AG08396 (cell line): ENCODE data around the gene IAPP.
"Not testable (repeated sequence)": the region's sequence is repeated elsewhere in the genome, so short reads cannot be mapped to it uniquely, and the experiment has no call there.

Source experiments
- DNase-seq: peaks from one replicate; pipeline ENCODE4 v3.0.0; 2012; ENCODE audit warnings: low spot score, mixed read lengths

The IAPP gene

DNA sequence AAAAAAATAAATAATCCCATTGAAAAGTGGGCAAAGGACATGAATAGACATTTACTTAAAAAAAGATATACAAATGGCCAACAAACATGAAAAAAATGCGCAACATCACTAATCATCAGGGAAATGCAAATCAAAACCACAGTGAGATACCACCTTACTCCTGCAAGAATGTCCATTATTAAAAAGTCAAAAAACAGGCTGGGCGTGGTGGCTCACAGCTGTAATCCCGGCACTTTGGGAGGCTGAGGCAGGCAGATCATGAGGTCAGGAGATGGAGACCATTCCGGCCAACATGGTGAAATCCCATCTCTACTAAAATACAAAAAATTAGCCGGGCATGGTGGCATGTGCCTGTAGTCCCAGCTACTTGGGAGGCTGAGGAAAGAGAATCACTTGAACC is 8.6 kb downstream of the IAPP start:
- not testable (repeated sequence) for DNase-seq

DNA sequence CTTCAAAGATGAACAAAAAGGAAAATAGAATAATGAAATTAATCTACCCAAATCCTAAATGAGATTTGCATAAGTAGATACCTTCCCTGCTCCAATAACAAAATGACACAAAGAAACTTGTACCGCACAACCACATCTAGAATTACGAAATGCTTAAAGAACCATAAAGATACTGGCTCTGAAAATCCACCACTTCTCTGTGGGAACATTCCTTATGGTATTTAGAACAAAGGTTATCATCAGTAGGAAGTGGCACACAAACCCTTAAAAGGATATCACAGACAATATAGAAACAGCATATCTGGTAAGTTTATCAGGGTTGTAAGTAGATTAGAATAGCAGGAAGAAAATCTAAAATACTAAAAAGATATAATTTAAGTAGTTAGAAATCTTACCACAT is 11.6 kb downstream of the IAPP start:
- no peak for DNase-seq

DNA sequence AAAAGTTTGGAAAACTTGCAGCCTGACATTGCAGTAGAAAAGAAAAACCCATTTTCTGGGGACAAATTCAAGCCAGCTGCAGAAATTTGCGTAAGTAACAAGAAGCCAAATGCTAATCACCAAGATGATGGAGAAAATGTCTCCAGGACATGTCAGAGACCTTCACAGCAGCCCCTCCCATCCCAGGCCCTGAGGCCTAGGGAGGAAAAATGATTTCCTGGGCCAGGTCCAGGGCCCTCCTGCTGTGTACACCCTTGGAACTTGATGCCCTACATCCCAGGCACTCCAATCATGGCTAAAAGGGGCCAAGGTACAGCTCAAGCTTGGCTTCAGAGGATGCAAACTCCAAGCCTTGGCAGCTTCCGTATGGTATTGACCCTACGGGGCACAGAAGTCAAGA is 14.5 kb downstream of the IAPP start:
- DNase-seq = no peak

DNA sequence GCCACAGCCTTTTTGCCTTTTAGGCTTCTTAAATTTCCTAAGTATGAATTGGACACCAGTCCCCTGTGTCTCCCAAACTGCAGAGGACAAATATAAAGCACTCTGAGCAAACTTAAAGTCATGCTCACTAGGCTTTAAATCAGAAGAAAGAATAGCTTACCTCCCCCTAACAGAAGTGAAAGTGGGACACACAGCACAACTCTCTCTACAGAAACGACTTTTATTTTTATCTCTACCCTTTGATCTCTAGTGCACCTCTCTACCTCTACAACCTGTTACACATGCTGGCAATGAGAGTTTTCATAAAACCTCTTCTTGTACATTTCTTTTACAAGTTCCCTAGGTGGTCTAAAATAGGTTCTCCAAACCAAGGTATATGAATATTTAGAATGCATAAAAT is 19.7 kb downstream of the IAPP start:
- DNase-seq = no peak

DNA sequence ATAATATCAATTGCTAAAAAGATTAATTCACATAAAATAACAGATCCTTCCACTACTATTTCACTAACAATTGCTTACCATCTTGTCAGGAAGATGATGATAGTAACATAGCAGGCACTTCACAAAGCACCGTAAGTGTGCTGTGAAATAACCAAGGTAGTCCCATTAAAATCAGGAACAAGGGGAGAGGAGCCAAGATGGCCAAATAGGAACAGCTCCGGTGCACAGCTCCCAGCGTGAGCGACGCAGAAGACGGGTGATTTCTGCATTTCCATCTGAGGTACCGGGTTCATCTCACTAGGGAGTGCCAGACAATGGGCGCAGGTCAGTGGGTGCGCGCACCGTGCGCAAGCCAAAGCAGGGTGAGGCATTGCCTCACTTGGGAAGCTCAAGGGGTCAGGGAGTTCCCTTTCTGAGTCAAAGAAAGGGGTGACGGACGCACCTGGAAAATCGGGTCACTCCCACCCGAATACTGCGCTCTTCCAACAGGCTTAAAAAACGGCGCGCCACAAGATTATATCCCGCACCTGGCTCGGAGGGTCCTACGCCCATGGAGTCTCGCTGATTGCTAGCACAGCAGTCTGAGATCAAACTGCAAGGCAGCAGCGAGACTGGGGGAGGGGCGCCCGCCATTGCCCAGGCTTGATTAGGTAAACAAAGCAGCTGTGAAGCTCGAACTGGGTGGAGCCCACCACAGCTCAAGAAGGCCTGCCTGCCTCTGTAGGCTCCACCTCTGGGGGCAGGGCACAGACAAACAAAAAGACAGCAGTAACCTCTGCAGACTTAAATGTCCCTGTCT is 22.3 kb downstream of the IAPP start:
- DNase-seq = not testable (repeated sequence)

DNA sequence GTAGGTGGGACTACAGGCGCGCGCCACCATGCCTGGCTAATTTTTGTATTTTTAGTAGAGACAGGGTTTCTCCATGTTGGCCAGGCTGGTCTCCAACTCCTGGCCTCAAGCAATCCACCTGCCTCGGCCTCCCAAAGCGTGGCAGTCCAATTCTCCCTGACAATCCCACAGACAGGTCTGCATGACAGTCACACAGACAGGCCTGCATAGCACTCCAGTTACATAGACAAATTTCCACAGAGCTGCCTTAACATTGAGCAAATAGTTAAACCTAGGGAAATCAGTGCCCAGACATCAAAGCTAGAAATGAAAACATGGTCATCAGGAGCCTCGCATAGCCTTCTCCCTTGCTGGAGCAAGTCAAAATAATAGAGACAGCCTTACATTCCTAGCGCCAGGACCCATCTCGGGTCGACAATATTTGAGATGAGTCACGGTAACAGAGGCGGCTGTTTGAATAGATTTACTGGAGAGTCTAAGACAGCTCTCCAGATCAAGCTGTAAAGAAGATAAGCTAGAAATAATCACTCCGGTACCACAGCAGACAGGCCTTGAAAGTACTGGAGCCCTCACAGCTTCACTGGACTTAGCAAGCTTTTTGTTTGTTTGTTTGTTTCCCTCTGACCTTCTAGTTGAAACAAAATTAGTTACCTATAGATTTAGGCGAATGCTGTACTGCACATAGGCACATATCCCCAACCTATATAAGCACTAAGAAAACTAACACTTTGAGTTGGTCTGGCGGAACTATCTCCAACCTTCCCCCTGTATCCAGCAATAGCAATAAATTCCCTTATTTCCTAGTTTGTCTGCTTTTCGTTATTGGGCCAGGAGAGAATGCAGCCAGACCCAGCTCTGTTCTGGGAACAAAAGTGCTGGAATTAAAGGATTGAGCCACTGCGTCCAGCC is 40.9 kb downstream of the IAPP start:
- no peak for DNase-seq

DNA sequence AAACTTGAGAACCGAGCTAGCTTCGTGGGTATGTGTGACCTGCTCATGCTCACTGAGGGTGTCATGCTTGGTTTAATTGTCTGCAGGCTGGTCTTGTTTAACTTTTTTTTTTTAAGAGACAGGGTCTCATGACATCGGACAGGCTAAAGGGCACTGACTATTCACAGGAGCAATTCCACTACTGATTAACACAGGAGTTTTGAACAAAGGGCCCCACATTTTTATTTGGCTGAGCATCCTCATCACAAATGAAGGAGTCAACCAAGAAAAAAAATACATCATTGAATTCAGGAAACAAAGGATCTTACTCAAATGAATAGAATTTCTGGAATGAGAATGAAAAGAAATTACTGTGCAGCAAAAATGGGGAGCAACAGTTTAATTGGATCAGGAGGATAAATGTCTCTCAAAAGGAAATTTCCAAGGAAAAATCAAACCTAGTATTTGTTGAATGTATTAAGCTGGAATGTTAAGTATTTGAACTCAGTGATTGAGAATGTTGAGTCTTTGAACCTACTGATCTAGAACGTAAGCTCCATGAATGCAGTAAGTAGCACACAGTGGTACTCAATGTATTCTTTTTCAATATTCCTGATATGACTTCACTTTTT is 43.9 kb downstream of the IAPP start:
- peak; percentile 14 for DNase-seq

DNA sequence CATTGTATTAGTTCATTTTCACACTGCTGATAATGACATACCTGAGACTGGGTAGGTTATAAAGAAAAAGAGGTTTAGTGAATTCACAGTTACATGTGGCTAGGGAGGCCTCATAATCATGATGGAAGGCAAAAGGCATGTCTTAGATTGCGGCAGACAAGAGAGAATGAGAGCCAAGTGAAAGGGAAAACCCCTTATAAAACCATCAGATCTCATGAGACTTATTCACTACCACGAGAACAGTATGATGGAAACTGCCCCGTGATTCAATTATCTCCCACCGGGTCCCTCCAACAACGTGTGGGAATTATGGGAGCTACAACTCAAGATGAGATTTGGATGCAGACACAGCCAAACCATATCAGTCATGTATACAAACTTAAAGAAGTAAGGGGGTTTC is 45.7 kb downstream of the IAPP start:
- DNase-seq = not testable (repeated sequence)

DNA sequence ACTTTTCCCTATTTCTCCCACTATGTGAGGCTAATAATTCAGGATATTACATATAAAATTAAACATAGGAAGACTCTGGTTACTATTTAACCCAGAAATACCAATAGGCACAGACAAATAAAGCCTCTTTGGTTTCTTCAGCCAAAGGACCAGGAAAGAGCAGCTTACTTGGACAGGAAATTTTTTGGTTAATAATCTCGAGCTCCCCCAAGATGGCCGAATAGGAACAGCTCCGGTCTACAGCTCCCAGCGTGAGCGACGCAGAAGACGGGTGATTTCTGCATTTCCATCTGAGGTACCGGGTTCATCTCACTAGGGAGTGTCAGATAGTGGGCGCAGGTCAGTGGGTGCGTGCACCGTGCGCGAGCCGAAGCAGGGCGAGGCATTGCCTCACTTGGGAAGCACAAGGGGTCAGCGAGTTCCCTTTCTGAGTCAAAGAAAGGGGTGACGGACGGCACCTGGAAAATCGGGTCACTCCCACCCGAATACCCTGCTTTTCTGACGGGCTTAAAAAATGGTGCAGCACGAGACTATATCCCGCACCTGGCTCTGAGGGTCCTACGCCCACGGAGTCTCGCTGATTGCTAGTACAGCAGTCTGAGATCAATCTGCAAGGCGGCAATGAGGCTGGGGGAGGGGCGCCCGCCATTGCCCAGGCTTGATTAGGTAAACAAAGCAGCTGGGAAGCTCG is 46.5 kb downstream of the IAPP start:
- not testable (repeated sequence) for DNase-seq

DNA sequence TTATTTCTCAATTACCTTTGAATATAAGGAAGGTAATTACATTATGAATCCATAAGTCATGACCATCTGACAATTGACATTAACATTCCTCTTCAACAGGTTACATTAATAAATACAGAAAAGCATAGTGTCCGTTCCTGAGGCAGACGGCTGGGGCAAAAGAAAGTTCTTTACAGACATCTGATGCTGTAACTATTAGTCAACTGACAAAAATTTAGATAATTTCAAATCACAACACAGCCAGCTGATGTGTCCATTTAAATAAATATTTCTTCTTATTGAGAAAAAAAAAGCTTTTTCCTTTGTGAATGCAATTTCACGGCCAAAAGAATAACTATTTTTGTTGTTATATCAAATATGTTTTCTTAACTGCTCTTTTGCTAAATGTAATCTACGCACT is 55.5 kb downstream of the IAPP start:
- DNase-seq = peak; percentile 16
